HCT116 (cell line): Measurements from ENCODE around the gene PKNOX2. TPM values are rescaled to one million over a fixed set of nuclear protein-coding genes. Genes with fewer than 3 reads are reported as not detected.

Experiments
- ATAC-seq: fragments of 200-7000 bp; cut with Tn5 transposase; 2 replicates; pipeline ENCODE4 v1.9.1; 2020; ENCODE audit warnings: mild to moderate bottlenecking, moderate library complexity
- BruUV-seq: library from RNA; stranded (reverse); fragments of 400-500 nt; replicated peaks from 2 replicates; lab custom pipeline; 2021; lab: Mats Ljungman, UMichigan
- CTCF ChIA-PET: fragments of 300-600 bp; sonication (Branson Sonifier 250); formaldehyde crosslinking; loops from one replicate; lab custom pipeline; 2021; ENCODE audit warnings: antibody characterized with exemption; lab: Charles Lee
- POLR2A ChIA-PET: fragments of 300-600, 350-600 bp; sonication (Branson Sonifier 250); formaldehyde crosslinking; loops from one replicate; lab custom pipeline; 2021; ENCODE audit warnings: antibody characterized with exemption; lab: Charles Lee
- RAD21 ChIA-PET, 2 experiments: fragments of 300-600 bp; sonication (Branson Sonifier 250); formaldehyde crosslinking; loops; one replicate each; lab custom pipeline; 2023; ENCODE audit warnings: low total read pairs in 2 of 2; ENCODE audit not compliant: uncharacterized antibody in 2 of 2, unreplicated experiment in 2 of 2, low non-redundant PET in 1 of 2; lab: Charles Lee
- DNase-seq: peaks from one replicate; pipeline ENCODE4 v3.0.0-alpha.2; 2010; ENCODE audit warnings: low read depth, low spot score
- H2AFZ ChIP-seq: fragments of 200-600 bp; shearing (Covaris generic), sonication (generic); 2 replicates; pipeline ENCODE4 v1.6.1; 2017; ENCODE audit warnings: low read depth, mixed run types, mixed read lengths, antibody characterized with exemption, low read length; ENCODE audit not compliant: poor library complexity, severe bottlenecking
- H3K27ac ChIP-seq: 2 replicates; pipeline ENCODE4 v1.5.1; 2012; ENCODE audit warnings: low read depth, low read length
- H3K27me3 ChIP-seq: fragments of 200-600 bp; sonication (generic); 2 replicates; pipeline ENCODE4 v1.6.1; 2016; ENCODE audit warnings: mixed run types, low read length, mixed read lengths; ENCODE audit not compliant: insufficient read depth
- H3K36me3 ChIP-seq, 2 experiments: fragments of 200-500 bp in 1 of 2; fragments of 200-600 bp in 1 of 2; sonication (Bioruptor generic) in 1 of 2; sonication (generic) in 1 of 2; 2 replicates each; pipeline versions ENCODE4 v1.5.1 to v1.6.1; 2014 to 2016; ENCODE audit warnings: low read length in 2 of 2, inconsistent platforms in 1 of 2, mixed read lengths in 1 of 2, mixed run types in 1 of 2; ENCODE audit not compliant: insufficient read depth in 2 of 2, control insufficient read depth in 1 of 2
- H3K4me1 ChIP-seq, 2 experiments: fragments of 200-600 bp in 1 of 2; sonication (generic) in 1 of 2; 2 replicates each; pipeline versions ENCODE4 v1.5.1 to v1.6.1; 2012 to 2017; ENCODE audit warnings: low read length in 2 of 2, inconsistent platforms in 1 of 2, mild to moderate bottlenecking in 1 of 2, mixed read lengths in 1 of 2, mixed run types in 1 of 2, moderate library complexity in 1 of 2; ENCODE audit not compliant: insufficient read depth in 2 of 2, control insufficient read depth in 1 of 2
- H3K4me2 ChIP-seq: fragments of 200-600 bp; sonication (generic); 2 replicates; pipeline ENCODE4 v1.6.1; 2017; ENCODE audit warnings: mixed run types, low read length, mixed read lengths
- H3K4me3 ChIP-seq, 2 experiments: fragments of 200-600 bp in 1 of 2; sonication (generic) in 1 of 2; replicated peaks in 1 of 2; 2 replicates each; pipeline ENCODE4 v1.5.1; 2011 to 2016; ENCODE audit warnings: low read length in 2 of 2, control low read depth in 1 of 2, low read depth in 1 of 2, mild to moderate bottlenecking in 1 of 2, mixed read lengths in 1 of 2, mixed run types in 1 of 2
- H3K79me2 ChIP-seq: fragments of 200-600 bp; sonication (generic); 2 replicates; pipeline ENCODE4 v1.6.1; 2017; ENCODE audit warnings: mild to moderate bottlenecking, mixed run types, low read length, moderate library complexity, mixed read lengths; ENCODE audit not compliant: insufficient read depth
- H3K9ac ChIP-seq: fragments of 200-600 bp; sonication (generic); 2 replicates; pipeline ENCODE4 v1.6.1; 2016; ENCODE audit warnings: low read length, mixed read lengths
- H3K9me2 ChIP-seq: fragments of 200-600 bp; sonication (generic), shearing (Covaris generic); 2 replicates; pipeline ENCODE4 v1.6.1; 2017; ENCODE audit warnings: mixed run types, mild to moderate bottlenecking, moderate library complexity; ENCODE audit not compliant: insufficient read depth
- H3K9me3 ChIP-seq, 2 experiments: fragments of 200-500 bp in 1 of 2; fragments of 200-600 bp in 1 of 2; sonication (Bioruptor generic) in 1 of 2; sonication (generic) in 1 of 2; 2 replicates each; pipeline ENCODE4 v1.6.1; 2014 to 2017; ENCODE audit warnings: low read length in 2 of 2, mixed read lengths in 2 of 2, inconsistent platforms in 1 of 2, low read depth in 1 of 2, mild to moderate bottlenecking in 1 of 2, mixed run types in 1 of 2, moderate library complexity in 1 of 2; ENCODE audit not compliant: control insufficient read depth in 1 of 2, insufficient read depth in 1 of 2
- H4K20me1 ChIP-seq: fragments of 200-600 bp; sonication (generic), shearing (Covaris generic); 2 replicates; pipeline ENCODE4 v1.6.1; 2017; ENCODE audit warnings: mixed run types, mild to moderate bottlenecking, moderate library complexity; ENCODE audit not compliant: insufficient read depth
- CBX3 ChIP-seq: IDR thresholded peaks from 2 replicates; pipeline ENCODE4 v1.6.1; 2012; ENCODE audit warnings: low read depth
- EGR1 ChIP-seq: IDR thresholded peaks from 2 replicates; pipeline ENCODE4 v1.6.1; 2012; ENCODE audit warnings: low read depth
- EZH2phosphoT487 ChIP-seq: fragments of 200-600 bp; IDR thresholded peaks from 2 replicates; pipeline ENCODE4 v1.6.1; 2018; ENCODE audit warnings: antibody characterized with exemption, borderline replicate concordance
- FOSL1 ChIP-seq: IDR thresholded peaks from 2 replicates; pipeline ENCODE4 v1.6.1; 2012; ENCODE audit warnings: low read depth
- JUND ChIP-seq: IDR thresholded peaks from 2 replicates; pipeline ENCODE4 v1.6.1; 2012
- POLR2AphosphoS5 ChIP-seq: IDR thresholded peaks from 2 replicates; pipeline ENCODE4 v1.6.1; 2011; ENCODE audit warnings: mild to moderate bottlenecking, low read depth, low read length, moderate library complexity
- RAD21 ChIP-seq: IDR thresholded peaks from 2 replicates; pipeline ENCODE4 v1.6.1; 2012; ENCODE audit warnings: low read depth, mild to moderate bottlenecking
- SP1 ChIP-seq: IDR thresholded peaks from 2 replicates; pipeline ENCODE4 v1.6.1; 2012; ENCODE audit warnings: low read depth
- YY1 ChIP-seq: IDR thresholded peaks from 2 replicates; pipeline ENCODE4 v1.6.1; 2011; ENCODE audit warnings: low read length, low read depth, moderate library complexity, mild to moderate bottlenecking; ENCODE audit not compliant: insufficient replicate concordance; ENCODE audit errors: extremely low read depth
- ZFX ChIP-seq: fragments of 450-650 bp; IDR thresholded peaks from 2 replicates; pipeline ENCODE4 v1.6.1; 2017
- intact Hi-C: fragments of 100-400 bp; cut with micrococcal nuclease; formaldehyde crosslinking; loops from 2 replicates; pipeline ENCODE4 v1.10.0; 2022
- total RNA-seq: library from RNA; stranded (reverse); gene quantifications from one replicate; pipeline ENCODE4 v1.2.1, GENCODE V29; 2021; ENCODE audit not compliant: unreplicated experiment
- TF ChIP-seq, protein P1 (sequence below): IDR thresholded peaks from 2 replicates; pipeline ENCODE4 v1.6.1; 2011; ENCODE audit warnings: mild to moderate bottlenecking, low read length, moderate library complexity; ENCODE audit not compliant: insufficient replicate concordance; ENCODE audit errors: extremely low read depth
- TF ChIP-seq, protein P2 (sequence below): IDR thresholded peaks from 2 replicates; pipeline ENCODE4 v1.6.1; 2012
- TF ChIP-seq, protein P3 (sequence below), 3 experiments: fragments of 200-600 bp in 1 of 3; sonication (generic) in 1 of 3; IDR thresholded peaks in 2 of 3; conservative IDR thresholded peaks in 1 of 3; 2 replicates each; pipeline ENCODE4 v1.5.1; 2012 to 2017; ENCODE audit warnings: low read depth in 2 of 3, low read length in 2 of 3, antibody characterized with exemption in 1 of 3, borderline replicate concordance in 1 of 3, control low read depth in 1 of 3, mild to moderate bottlenecking in 1 of 3, mixed read lengths in 1 of 3, mixed run types in 1 of 3, moderate library complexity in 1 of 3; ENCODE audit not compliant: insufficient read depth in 1 of 3
- TF ChIP-seq, protein P4 (sequence below): IDR thresholded peaks from 2 replicates; pipeline ENCODE4 v1.6.1; 2012

The PKNOX2 gene
- total RNA-seq, 1 experiment from 2014 or later = 0.20 TPM

DNA sequence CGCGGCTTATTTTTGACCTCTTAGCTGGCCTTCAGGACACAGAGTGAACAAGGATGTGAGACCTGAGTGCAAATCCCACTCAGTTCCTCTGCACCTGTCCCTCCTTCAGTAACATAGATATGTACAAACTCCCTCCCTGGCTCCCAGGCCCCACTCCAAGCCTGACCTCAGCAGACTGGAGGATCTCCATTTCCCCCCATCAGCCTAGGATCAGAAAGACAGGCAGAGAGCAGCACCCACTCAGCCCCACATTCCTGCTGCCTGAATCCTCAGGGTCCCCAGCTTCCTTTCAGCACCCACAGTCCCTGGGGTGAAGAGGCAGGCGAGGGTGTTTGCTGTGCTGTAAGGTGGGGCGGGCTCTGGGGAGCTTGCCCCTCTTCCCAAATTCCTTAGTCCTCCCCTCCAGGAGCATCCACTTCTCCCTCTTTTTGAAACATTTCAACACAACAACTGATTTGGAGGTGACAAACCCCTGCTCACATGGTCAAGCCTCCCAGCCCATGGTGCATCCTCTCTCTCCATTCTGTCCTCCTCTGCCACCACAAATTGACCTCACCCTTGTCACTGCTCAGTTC lies 180.4 kb downstream of the PKNOX2 start (continued):
- TF ChIP-seq, protein P1, sequence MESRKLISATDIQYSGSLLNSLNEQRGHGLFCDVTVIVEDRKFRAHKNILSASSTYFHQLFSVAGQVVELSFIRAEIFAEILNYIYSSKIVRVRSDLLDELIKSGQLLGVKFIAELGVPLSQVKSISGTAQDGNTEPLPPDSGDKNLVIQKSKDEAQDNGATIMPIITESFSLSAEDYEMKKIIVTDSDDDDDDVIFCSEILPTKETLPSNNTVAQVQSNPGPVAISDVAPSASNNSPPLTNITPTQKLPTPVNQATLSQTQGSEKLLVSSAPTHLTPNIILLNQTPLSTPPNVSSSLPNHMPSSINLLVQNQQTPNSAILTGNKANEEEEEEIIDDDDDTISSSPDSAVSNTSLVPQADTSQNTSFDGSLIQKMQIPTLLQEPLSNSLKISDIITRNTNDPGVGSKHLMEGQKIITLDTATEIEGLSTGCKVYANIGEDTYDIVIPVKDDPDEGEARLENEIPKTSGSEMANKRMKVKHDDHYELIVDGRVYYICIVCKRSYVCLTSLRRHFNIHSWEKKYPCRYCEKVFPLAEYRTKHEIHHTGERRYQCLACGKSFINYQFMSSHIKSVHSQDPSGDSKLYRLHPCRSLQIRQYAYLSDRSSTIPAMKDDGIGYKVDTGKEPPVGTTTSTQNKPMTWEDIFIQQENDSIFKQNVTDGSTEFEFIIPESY = no peak
- TF ChIP-seq, protein P2, sequence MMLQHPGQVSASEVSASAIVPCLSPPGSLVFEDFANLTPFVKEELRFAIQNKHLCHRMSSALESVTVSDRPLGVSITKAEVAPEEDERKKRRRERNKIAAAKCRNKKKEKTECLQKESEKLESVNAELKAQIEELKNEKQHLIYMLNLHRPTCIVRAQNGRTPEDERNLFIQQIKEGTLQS = no peak
- TF ChIP-seq EZH2phosphoT487 (no peak), EGR1 (no peak)

DNA sequence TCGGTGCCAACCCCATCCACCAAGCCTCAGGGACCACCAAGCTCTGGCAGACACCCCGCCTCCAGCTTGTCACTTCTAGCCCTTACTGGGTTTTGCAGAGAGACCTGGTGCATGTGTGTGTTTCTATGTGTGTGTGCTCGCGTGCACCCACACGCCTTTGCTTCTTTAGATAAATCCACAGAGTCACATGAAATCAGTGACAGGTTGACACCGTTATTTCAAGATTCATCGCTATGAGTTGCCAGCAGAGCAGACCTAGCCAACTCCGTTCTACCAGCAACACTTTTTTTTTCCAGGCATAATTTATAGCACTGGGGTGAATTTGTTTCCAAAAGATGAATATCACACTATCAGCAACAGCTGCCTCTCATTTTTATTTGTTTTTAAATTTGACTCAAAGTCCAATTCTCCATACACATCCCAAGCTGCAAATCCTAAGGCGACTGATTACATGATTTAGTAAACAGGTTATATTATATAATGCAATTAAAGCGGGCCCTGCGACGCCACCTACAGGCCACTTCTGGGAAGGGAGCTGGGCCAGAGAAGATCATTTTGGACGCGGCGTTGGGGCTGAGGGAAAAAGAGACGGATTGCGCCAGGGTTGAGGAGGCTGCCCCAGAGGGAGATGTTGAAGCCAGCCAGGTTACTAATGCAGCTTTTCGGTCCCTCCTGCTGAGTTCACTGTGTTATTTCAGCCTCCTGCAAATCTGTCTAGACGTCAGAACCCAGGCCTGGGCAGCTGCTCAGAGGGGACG lies 181.0 kb downstream of the PKNOX2 start:
- ChIA-PET CTCF (interaction anchor here (0.5 to 3.3 kb wide), 26 partner anchors 8 to 470 kb away, joined by 3 to 32 read pairs (median 4); partner anchors contain the start of gene TMEM218), POLR2A (no interaction called here), RAD21 (interaction anchor here (0.6 to 1.6 kb wide), 3 partner anchors 25 to 255 kb away, joined by 3 to 4 read pairs (median 4); no protein-coding TSS in a partner anchor)
- no peaks in the 10 kb centered on the region for H3K9me2 ChIP-seq
- H3K79me2 ChIP-seq = no peaks in the 10 kb centered on the region
- intact Hi-C loops = loop anchor here (2.0 to 10.0 kb wide), 4 partner anchors 183 to 527 kb away; partner anchors contain the start of gene PKNOX2
- no peak overlapping the region for H3K9ac ChIP-seq
- H3K27ac ChIP-seq = no peak overlapping the region
- TF ChIP-seq, protein P2 = no peak
- TF ChIP-seq JUND = no peak
- TF ChIP-seq RAD21 = peak; percentile 72
- TF ChIP-seq, protein P3, sequence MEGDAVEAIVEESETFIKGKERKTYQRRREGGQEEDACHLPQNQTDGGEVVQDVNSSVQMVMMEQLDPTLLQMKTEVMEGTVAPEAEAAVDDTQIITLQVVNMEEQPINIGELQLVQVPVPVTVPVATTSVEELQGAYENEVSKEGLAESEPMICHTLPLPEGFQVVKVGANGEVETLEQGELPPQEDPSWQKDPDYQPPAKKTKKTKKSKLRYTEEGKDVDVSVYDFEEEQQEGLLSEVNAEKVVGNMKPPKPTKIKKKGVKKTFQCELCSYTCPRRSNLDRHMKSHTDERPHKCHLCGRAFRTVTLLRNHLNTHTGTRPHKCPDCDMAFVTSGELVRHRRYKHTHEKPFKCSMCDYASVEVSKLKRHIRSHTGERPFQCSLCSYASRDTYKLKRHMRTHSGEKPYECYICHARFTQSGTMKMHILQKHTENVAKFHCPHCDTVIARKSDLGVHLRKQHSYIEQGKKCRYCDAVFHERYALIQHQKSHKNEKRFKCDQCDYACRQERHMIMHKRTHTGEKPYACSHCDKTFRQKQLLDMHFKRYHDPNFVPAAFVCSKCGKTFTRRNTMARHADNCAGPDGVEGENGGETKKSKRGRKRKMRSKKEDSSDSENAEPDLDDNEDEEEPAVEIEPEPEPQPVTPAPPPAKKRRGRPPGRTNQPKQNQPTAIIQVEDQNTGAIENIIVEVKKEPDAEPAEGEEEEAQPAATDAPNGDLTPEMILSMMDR (IDR thresholded peaks at IDR 0.05 in 2 of 3, conservative IDR thresholded peaks at IDR 0.05 in 1 of 3; ENCODE audit: borderline replicate concordance in 1 of 3, insufficient read depth in 1 of 3, low read depth in 2 of 3, low read length in 2 of 3) = peak; percentile 83 to 92 (median 91)
- TF ChIP-seq, protein P4, sequence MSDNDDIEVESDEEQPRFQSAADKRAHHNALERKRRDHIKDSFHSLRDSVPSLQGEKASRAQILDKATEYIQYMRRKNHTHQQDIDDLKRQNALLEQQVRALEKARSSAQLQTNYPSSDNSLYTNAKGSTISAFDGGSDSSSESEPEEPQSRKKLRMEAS = no peak
- TF ChIP-seq EGR1 = no peak
- no peak for TF ChIP-seq ZFX
- TF ChIP-seq SP1 = no peak
- TF ChIP-seq CBX3 = peak; percentile 54; the same call in 1 of the 2 replicates
- TF ChIP-seq POLR2AphosphoS5 = no peak
- peak; percentile 32 for TF ChIP-seq YY1
- TF ChIP-seq EZH2phosphoT487 = no peak
- no peak for TF ChIP-seq FOSL1
- DNase-seq (no peak), ATAC-seq (peak; percentile 84)
- no peaks in the 10 kb centered on the region for H3K36me3 ChIP-seq
- H4K20me1 ChIP-seq = no peaks in the 10 kb centered on the region
- no peaks in the 10 kb centered on the region for H3K27me3 ChIP-seq
- no peak overlapping the region for H3K4me3 ChIP-seq
- BruUV-seq = no TSS peak
- no peak overlapping the region for H2AFZ ChIP-seq
- peaks cover 0 to 2% of the 10 kb centered on the region in 2 experiments; a peak in 1 of 4 replicates for H3K4me1 ChIP-seq
- peak overlapping the region; percentile 41 for H3K4me2 ChIP-seq
- no peaks in the 10 kb centered on the region for H3K9me3 ChIP-seq
